Left lung (tissue), 10 donors: Measurements from ENCODE around the gene CSRP1. TPM values are rescaled to one million over a fixed set of nuclear protein-coding genes. Genes with fewer than 3 reads are reported as not detected.

Experiments
- ATAC-seq: fragments of 200-7000 bp; cut with Tn5 transposase; one replicate; pipeline ENCODE4 v1.9.1; 2020; ENCODE audit warnings: moderate library complexity
- DNase-seq, 4 donors: peaks; one replicate each; pipeline ENCODE4 v3.0.0-alpha.2; 2013 to 2020
- H3K27ac ChIP-seq, 2 donors: fragments of 200-600 bp; sonication (generic) in 1 of 2; one replicate each; pipeline versions ENCODE4 v1.5.0 to v1.8.0; 2020 to 2021
- H3K27me3 ChIP-seq, 2 donors: fragments of 200-600 bp; sonication (generic) in 1 of 2; one replicate each; pipeline versions ENCODE4 v1.5.0 to v1.8.0; 2020 to 2021
- H3K36me3 ChIP-seq, 2 donors: fragments of 200-600 bp; sonication (generic) in 1 of 2; one replicate each; pipeline versions ENCODE4 v1.5.0 to v1.8.0; 2020 to 2021
- H3K4me1 ChIP-seq, 2 donors: fragments of 200-600 bp; one replicate each; pipeline ENCODE4 v1.8.0; 2021
- H3K4me3 ChIP-seq, 2 donors: fragments of 200-600 bp; sonication (generic) in 1 of 2; one replicate each; pipeline versions ENCODE4 v1.5.0 to v1.8.0; 2020 to 2021; ENCODE audit warnings: mild to moderate bottlenecking in 1 of 2
- H3K9me3 ChIP-seq, 2 donors: fragments of 200-600 bp; sonication (generic) in 1 of 2; one replicate each; pipeline versions ENCODE4 v1.5.0 to v1.8.0; 2020 to 2021
- CTCF ChIP-seq, 2 donors: fragments of 200-600 bp; sonication (generic) in 1 of 2; IDR thresholded peaks; one replicate each; pipeline versions ENCODE4 v1.5.0 to v1.8.0; 2021; ENCODE audit warnings: antibody characterized with exemption in 2 of 2
- intact Hi-C, 2 donors: fragments of 100-400 bp; cut with DNase I; formaldehyde crosslinking; loops; one replicate each; pipeline versions ENCODE4 v1.11.2 to v1.14.2; 2022
- polyA plus RNA-seq, 6 donors: library from polyadenylated mRNA; unstranded; fragments of 120-200 nt; gene quantifications; one replicate each; pipeline ENCODE4 v1.2.1, GENCODE V29; 2013; ENCODE audit not compliant: insufficient read length in 6 of 6
- total RNA-seq, 2 donors: library from RNA; stranded (reverse); fragmentation: NEBNext Ultra II Directional; extraction: Animal tissue kit (Norgen Biotek cat#: 25700); gene quantifications; one replicate each; pipeline ENCODE4 v1.2.1, GENCODE V29; 2021
- donor health status: DM: no; HTN: yes; CAD: no.
- donor health status: DM: no; HTN: no; CAD: no.

CSRP1 gene
- total and polyA plus RNA-seq, 8 donors = 215 to 360 (median 254) TPM

GRCh38 chr1:201533836-201534235 is 26.9 kb upstream of the CSRP1 start:
- peaks cover 31 to 43% of the 10 kb centered on the region in 2 donors for H3K4me1 ChIP-seq
- H3K36me3 ChIP-seq = no peaks in the 10 kb centered on the region
- intact Hi-C loops = no loop called here
- peaks cover 0 to 22% of the 10 kb centered on the region in 2 donors for H3K27me3 ChIP-seq
- no peak overlapping the region for H3K27ac ChIP-seq
- no peak for ATAC-seq
- no peaks in the 10 kb centered on the region for H3K9me3 ChIP-seq
- no peak for DNase-seq
- no peak overlapping the region for H3K4me3 ChIP-seq
- no peak for TF ChIP-seq CTCF (IDR thresholded peaks at IDR 0.05)

- Histone ChIP-seq H3K9me3 (no peaks in the 10 kb centered on the region), H3K4me1 (peaks cover 17 to 23% of the 10 kb centered on the region in 2 donors), H3K4me3 (no peak overlapping the region), H3K27ac (peak overlapping the region in 1 of 2 donors; percentile 65), H3K36me3 (no peaks in the 10 kb centered on the region), H3K27me3 (peaks cover 0 to 2% of the 10 kb centered on the region in 2 donors)
- ATAC-seq = no peak
- TF ChIP-seq CTCF (IDR thresholded peaks at IDR 0.05) = no peak
- DNase-seq = no peak
- intact Hi-C loops = no loop called here
These were observed 24.9 kb upstream of the CSRP1 start for GRCh38 chr1:201531551-201532425.

DNA sequence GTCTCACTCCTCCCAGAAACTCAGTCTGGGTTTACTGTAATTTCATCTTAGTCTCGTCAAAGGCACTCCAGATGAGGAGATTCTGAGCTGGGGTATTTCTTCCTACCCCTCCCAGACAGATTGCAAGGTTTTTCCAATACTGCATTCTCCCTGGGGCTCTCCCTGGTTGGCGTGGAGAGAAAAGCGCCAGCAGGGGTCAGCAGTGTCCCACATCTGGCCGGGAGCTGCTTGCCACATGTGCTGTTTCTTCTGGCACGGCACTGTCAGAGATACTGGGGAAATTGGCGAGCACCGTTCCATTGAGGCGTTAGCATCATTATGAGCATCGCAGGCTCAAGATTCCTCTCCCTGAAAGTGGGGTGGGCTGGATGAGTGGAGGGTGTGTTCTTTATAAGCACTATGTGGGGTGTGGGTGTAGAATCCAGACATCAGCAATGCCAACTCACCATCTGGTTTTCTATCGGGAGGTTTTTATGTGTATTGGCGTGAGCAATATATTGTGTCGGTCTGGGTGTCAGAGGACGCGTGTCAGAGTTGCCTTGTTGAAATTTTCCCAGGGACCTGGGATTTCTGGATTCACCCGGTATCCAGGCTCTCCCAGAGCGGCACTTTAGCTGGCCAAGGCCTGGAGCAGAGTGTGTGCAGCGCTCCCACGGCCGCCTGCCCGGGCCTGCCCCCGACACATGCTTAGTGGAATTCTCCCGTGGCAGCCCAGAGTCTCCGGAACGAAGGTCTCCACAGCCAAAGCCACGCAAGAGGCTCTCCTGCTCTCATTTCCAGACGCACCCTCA is 24.0 kb upstream of the CSRP1 start:
- DNase-seq = peak; percentile 80 to 88 (median 82)
- H3K27ac ChIP-seq = peak overlapping the region in 1 of 2 donors; percentile 65
- intact Hi-C loops = no loop called here
- no peaks in the 10 kb centered on the region for H3K36me3 ChIP-seq
- peak; percentile 91 for ATAC-seq
- no peak overlapping the region for H3K4me3 ChIP-seq
- H3K27me3 ChIP-seq = no peaks in the 10 kb centered on the region
- H3K9me3 ChIP-seq = no peaks in the 10 kb centered on the region
- H3K4me1 ChIP-seq = peaks cover 13 to 14% of the 10 kb centered on the region in 2 donors
- TF ChIP-seq CTCF (IDR thresholded peaks at IDR 0.05) = peak; percentile 69 to 82

GRCh38 chr1:201528631-201529252 is 21.8 kb upstream of the CSRP1 start:
- Histone ChIP-seq H3K27me3 (no peaks in the 10 kb centered on the region), H3K4me1 (peaks cover 0 to 13% of the 10 kb centered on the region in 2 donors), H3K4me3 (no peak overlapping the region), H3K9me3 (no peaks in the 10 kb centered on the region), H3K36me3 (no peaks in the 10 kb centered on the region), H3K27ac (no peak overlapping the region)
- intact Hi-C loops = no loop called here
- DNase-seq = no peak
- no peak for TF ChIP-seq CTCF (IDR thresholded peaks at IDR 0.05)
- ATAC-seq = no peak
